ENCODE results near the gene MAML2.

MAML2 gene

DNA sequence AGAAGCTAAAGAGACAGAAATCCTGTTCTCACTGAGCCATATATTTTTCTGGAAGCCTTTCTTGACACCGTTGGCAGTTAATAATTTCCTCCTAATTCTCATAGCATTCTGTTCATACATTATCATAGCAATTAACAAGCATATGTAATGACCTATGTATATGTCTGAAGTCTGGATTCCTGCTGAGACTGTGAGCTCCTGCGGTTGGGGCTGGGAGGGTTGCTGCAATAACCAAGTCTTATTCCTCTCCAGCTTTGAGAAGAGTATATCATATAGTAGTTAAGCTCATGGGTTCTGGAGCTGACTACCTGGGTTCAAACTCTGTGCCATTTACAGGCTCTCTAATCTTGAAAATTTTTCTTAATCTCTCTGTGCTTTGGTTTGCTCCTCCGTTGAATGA is 175.2 kb downstream of the MAML2 start:
- TF ChIP-seq, protein P1, sequence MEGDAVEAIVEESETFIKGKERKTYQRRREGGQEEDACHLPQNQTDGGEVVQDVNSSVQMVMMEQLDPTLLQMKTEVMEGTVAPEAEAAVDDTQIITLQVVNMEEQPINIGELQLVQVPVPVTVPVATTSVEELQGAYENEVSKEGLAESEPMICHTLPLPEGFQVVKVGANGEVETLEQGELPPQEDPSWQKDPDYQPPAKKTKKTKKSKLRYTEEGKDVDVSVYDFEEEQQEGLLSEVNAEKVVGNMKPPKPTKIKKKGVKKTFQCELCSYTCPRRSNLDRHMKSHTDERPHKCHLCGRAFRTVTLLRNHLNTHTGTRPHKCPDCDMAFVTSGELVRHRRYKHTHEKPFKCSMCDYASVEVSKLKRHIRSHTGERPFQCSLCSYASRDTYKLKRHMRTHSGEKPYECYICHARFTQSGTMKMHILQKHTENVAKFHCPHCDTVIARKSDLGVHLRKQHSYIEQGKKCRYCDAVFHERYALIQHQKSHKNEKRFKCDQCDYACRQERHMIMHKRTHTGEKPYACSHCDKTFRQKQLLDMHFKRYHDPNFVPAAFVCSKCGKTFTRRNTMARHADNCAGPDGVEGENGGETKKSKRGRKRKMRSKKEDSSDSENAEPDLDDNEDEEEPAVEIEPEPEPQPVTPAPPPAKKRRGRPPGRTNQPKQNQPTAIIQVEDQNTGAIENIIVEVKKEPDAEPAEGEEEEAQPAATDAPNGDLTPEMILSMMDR (IDR thresholded peaks at IDR 0.05; ENCODE audit: insufficient read depth, missing control alignments) = no peak
- FAIRE-seq (no peak), DNase-seq (ENCODE audit: insufficient read length, low spot score) (no peak)

DNA sequence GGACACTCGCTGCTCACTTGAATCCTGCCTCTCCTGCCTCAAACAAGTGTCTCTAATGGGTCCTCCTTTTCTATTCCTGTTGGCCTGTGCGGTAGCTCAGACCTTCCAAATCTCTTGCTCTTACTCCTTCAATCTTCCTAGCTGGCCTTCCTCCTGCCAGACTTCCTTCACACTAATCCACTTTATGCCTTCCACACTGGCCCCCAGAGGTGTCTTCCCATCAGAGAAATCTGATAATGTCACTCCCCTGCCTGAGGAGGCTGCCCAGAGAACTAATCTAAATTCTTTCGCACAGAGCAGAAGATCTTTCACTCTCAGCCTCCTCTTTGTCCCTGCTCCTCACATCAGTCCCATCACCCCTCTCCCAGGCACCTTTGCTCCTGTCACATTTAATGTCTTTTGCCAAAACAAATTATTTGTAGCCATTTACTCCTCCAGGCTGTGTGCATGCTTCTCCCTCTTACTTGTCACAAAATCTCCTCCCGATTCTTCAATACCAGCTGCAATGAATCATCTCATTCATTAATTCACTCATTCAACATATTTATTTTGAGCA is 175.7 kb downstream of the MAML2 start:
- TF ChIP-seq, protein P1 (IDR thresholded peaks at IDR 0.05; ENCODE audit: insufficient read depth, missing control alignments) = no peak
- no peak for FAIRE-seq
- no peak for DNase-seq (ENCODE audit: insufficient read length, low spot score)

DNA sequence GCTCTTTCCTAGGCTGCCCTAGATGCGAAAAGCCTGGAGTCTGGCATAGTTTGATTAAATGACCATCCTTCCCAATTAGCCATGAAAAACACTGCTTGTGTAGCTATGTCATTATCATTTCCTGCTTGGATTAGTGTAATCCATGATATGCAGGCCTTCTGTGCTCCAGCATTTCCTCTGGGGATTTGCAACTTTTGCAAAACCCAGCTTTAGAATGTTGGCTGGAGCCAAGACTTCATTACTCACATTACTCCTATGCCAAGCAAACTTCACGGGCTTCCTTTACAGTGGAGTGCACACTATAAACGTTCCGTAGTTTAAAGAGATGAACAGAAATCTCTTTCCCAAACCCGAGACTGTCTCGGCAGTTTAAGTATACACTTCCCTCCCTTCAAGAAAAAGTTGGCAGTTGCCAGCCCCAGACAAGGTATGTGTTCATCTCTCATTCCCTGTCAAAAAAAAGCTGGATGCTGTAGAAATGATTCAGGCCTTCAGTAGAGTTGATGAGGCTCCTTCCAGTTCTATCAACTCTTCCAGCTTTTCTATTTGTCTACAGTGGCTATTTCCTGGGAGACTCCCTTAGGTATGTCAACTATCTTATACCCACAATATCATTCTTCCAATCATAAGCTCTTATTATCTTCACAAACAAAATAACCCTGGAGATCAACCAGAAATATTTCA is 180.0 kb downstream of the MAML2 start:
- peak; percentile 30 for DNase-seq (ENCODE audit: insufficient read length, low spot score)
- TF ChIP-seq, protein P1 (IDR thresholded peaks at IDR 0.05; ENCODE audit: insufficient read depth, missing control alignments) = no peak
- FAIRE-seq = peak; percentile 21

DNA sequence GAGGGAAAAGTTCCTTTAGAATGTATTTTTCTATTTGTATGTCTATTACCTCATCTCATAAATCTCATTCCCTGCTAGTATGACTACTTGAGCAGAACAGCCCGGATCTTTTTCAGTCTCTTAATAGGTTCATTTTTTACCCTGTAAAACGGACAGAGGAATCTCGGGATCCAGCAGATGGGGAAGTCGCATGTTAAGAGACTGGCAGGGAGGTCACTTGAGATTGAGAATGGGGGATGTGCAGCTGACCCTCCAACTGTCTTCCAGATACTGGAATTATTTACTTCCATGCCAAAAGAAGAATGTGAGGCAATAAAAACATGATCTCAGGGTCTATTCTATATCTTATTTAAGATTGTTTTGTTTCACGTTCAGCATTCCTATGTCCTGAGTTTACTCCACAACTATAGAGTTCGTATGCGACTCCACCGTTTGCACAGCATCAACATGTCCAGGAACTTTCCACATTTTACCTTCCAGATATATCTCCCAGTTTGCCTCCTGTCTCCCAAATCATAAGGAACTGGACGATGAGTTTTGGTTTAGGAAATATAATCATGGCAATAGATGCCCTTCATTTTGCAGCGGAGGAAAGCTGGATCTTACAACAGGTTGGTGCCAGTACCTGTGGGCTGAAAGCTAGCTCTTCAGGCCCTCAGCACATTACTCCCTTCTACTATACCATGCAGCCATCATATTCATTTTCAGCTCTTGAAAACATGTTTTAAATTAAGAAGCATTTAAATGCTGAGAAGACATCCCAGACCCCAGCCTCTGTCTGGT is 181.5 kb downstream of the MAML2 start:
- FAIRE-seq (no peak), DNase-seq (ENCODE audit: insufficient read length, low spot score) (no peak)
- TF ChIP-seq, protein P1 (IDR thresholded peaks at IDR 0.05; ENCODE audit: insufficient read depth, missing control alignments) = no peak

GRCh38 chr11:96160732-96161306 is 182.2 kb downstream of the MAML2 start:
- DNase-seq (ENCODE audit: insufficient read length, low spot score) (no peak), FAIRE-seq (no peak)
- TF ChIP-seq, protein P1 (IDR thresholded peaks at IDR 0.05; ENCODE audit: insufficient read depth, missing control alignments) = no peak

DNA sequence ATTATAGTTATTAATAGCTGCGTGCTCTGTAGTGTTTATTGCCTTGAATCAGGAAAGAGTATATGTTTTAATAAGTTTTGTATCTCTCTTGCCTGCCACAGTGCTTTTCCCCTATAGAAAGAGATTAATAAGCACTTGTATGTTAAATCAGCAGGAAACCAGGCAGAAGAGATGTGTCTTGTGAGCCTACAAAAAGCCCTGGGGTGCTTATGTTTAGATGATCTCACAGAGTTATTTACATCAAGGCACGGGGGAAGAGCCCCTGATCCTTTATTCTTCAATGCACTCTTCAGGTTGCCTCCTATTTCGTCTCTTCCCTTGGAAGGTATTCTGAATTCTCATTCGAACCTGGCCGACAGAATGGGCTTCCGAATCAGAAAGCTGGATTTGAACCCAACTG is 183.0 kb downstream of the MAML2 start:
- DNase-seq (ENCODE audit: insufficient read length, low spot score) = no peak
- TF ChIP-seq, protein P1 (IDR thresholded peaks at IDR 0.05; ENCODE audit: insufficient read depth, missing control alignments) = no peak
- FAIRE-seq = no peak
